ENCODE measurements around the gene EXOSC5.
"Not testable (repeated sequence)": the region's sequence is repeated elsewhere in the genome, so short reads cannot be mapped to it uniquely, and the experiment has no call there.

EXOSC5 gene

DNA sequence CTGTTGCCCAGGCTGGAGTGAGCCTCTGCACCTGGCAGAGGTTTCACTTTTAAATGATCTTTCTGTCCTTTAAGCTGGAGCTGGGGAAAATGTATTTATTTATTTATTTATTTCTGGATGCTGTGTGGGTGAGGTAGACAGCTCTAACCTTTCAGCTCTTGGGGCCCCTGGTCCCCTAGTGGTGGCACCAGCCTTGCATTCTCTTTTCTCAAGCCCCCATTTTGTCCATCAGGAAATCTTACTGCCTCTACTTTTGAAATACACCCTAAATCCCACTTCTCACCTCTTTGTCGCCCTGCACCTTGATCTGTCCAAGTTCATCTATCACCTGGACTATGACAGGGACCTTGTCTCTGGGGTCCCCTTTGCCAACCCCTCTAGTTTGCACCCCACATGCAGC is 31.1 kb downstream of the EXOSC5 start:
- no peak for DNase-seq (ENCODE audit: low read depth)

DNA sequence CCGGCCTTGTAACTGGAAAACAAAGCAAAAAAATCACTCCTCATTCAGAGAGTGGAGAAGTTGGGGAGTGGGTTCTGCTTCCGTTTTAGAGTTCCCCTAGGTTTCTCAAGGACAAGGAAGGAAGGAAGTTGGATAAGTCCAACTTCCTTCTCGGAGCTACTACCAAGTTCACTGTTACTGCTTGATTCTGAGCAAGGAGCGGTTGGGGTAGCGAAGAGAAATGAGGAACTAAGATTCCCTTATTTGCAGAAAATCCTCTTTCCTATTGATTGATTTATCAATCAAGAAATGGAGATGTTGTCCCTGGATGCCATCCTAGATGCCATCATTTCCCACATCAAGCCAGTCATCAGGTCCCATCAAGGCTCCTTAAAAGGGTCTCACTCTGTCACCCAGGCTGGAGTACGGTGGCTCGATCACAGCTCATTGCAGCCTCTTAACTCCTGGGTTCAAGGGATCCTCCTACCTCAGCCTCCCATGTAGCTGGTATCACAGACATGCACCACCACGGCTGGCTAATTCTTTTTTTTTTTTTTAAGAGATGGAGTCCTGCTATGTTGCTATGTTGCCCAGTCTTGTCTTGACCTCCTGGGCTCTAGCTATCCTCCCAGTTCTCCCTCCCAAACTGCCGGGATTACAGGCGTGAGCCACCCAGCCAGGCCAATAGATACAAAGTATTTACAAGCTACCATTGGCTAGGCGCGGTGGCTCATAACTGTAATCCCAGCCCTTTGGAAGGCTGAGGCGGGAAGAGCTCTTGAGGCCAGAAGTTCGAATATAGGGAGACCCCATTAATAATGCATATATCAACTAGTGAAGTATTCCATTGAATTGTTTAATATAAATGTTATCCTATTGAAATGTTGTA is 32.4 kb downstream of the EXOSC5 start:
- no peak for DNase-seq (ENCODE audit: low read depth)

GRCh38 chr19:41363753-41364523 is 33.2 kb downstream of the EXOSC5 start, which contains the start of gene B9D2:
Gene B9D2 (minus strand): TSS chr19:41364149. CDS start chr19:41363519, 630 bp downstream.
- DNase-seq (ENCODE audit: low read depth) = peak; percentile 98

DNA sequence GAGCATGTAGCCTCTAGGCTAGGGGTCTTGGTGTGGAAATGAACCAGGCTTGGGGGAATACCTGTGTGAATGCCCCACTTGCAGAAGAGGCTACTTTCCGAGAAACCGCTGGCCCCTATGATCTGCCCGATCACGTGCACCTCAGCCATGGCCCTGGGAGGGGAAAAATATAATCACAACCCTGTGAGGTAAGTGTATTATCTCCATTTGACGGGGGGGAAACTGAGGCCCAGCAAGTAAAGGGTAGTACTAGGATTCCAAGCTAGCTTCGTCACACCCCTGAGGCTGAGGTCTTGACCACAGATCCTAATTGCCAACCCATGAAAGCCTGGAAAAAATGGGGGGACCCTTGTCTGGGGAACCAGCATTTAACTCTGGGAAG is 33.8 kb downstream of the EXOSC5 start:
- DNase-seq (ENCODE audit: low read depth) = no peak

- DNase-seq (ENCODE audit: low read depth) = no peak
Observed at GRCh38 chr19:41362143-41362847, 34.9 kb downstream of the EXOSC5 start.

DNA sequence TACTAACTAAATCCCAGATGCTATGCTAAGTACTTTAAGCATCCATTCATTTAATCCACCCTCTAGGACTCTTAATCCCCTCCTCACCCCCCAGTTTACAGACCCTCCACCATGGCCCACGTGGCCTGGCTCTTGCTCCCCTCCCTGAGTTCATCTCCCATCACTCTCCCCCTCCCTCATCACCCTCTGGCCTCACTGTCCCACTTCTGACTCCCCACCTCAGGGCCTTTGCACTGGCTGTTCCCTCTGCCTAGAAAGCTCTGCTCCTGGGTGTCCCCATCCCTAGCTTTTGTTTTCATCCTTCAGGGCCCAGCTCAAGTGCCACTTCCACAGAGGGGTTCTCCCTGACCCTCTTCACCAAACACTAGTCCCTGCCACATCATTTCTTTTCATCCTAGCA is 37.4 kb downstream of the EXOSC5 start:
- DNase-seq (ENCODE audit: low read depth) = no peak

- no peak for DNase-seq (ENCODE audit: low read depth)
Observed at GRCh38 chr19:41357746-41358145, 39.4 kb downstream of the EXOSC5 start.

DNA sequence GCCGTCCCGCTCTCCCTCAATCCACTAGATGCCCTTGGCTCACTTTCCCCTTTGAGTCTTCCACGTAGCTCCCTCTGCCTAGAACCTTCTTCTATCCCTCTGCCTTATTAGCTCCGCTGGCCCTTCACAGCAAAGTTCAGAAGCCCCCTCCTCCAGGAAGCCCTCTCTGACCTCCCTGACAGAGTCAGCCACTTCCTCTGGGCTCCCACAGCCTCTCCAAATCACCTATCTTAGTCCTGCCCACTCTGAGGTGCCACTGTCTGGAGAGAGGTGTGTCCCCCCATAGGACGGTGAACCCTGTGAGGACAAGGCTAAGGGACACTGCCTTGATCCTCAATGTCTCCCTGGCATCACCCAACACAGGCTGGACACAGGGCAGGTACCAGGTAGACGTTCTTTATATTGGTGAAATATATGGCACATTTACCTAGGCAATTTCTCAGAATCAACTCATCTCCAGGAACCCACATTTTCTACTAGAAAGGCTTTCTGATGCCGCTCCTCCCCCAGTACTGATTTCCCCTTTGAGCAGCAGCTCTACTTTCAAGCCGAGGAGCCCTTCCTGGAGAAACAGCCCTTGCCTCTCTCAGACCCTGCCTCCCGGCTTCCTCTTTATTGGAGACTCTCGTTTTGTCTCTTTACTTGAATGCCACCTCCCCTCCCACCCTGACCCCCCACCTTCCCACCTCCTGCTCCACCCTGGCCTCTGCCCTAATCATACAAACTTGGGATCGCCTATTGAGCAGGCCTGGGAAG is 40.0 kb downstream of the EXOSC5 start:
- peak; percentile 45 for DNase-seq (ENCODE audit: low read depth)

DNA sequence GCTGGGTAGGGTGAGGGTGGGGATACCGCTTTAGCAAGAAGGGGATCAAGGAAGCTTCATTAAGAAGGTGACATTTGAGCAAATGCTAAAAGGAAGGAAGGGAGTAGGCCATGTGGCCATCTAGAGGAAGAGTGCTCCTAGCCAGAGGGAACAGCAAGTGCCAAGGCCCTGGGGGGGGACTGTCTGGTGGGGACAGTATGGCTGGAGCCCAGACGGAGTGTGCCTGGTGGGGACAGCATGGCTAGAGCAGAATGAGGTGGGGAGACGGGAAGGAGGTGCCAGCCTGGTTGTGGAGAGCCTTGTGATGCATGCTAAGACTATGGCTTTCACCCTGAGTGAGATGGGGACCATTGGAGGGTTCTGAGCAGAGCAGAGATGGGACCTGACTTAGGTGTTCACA is 41.4 kb downstream of the EXOSC5 start:
- no peak for DNase-seq (ENCODE audit: low read depth)

GRCh38 chr19:41355035-41355434 is 42.1 kb downstream of the EXOSC5 start:
- no peak for DNase-seq (ENCODE audit: low read depth)

DNA sequence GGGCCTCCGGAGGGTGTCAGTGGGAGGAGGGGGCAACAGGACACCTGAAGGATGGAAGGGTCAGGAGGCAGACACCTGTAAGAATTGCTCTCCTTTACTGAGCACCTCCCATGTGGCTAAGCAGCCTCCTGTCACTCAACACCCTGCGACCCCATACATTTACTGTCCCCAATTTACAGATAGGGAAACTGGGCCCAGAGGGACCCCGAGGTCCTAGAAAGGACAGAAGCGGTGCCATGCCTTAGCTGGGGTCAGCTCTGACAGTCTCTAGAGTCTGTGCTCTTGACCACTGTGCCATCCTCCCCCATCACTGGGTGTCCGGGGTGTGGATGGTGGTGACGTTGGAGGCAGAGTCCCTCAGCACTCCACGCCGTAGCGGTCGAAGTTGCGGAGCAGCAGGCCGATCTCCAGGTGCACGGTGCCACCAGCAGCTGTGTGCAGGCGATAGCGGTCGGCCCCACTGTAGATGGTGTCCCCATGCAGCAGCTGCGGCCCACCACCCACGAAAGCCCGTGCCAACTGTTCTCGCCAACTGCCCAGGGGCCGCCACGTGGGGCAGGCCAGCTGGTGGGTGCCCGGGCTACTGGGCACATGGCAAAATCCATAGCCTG is 42.7 kb downstream of the EXOSC5 start:
- no peak for DNase-seq (ENCODE audit: low read depth)

DNA sequence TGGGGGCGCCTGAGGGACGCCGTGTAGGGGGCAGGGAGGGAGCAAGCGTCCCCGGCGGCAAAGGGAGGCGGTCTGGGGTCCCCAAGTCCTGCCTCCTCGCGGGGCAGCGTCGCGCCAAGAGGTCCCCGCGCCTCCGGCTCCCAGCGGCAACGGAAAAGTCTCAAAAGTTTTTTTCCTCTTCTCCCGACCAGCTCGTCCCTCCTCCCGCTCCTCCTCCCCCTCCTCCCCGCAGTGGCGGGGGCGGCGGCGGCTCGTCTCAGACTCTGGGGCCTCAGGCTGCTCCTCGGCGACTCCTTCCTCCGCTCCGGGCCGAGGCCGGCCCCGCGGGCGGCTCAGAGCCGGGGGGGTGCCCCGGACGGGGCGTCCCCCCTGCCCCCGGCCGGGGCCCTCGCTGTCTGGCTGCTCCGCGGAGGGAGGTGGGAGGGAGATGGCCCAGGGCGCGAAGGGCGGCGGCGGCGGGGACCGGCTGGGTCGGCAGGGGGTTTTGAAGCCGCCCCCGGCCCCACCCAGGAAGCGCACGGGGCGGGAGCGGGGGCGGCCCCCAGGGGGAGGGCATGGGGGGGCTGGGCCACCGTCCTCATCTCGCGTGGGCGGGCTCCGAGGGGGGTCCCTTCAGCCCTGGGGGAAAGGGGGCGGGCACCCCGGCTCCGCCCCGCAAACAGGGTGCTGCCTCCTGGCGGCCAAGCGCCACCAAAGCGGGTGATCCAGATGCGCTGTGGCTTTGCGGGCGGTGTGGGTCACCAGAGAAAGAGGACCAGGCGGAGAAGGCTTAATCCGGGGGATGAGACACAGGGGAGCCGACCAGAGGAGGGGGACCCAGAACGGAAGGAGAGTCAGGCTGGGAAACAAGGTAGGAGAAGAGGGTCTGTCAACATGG is 43.5 kb downstream of the EXOSC5 start, which contains the start of gene TGFB1:
TSS of gene TGFB1 (minus strand) at position 457 of the 877 bp plus-strand sequence. CDS start 878 bp downstream, outside the sequence.
- peak; percentile 96 for DNase-seq (ENCODE audit: low read depth)

GRCh38 chr19:41352609-41353465 is 44.3 kb downstream of the EXOSC5 start:
- peak; percentile 68 for DNase-seq (ENCODE audit: low read depth)

GRCh38 chr19:41352279-41352608 is 44.9 kb downstream of the EXOSC5 start:
- no peak for DNase-seq (ENCODE audit: low read depth)

DNA sequence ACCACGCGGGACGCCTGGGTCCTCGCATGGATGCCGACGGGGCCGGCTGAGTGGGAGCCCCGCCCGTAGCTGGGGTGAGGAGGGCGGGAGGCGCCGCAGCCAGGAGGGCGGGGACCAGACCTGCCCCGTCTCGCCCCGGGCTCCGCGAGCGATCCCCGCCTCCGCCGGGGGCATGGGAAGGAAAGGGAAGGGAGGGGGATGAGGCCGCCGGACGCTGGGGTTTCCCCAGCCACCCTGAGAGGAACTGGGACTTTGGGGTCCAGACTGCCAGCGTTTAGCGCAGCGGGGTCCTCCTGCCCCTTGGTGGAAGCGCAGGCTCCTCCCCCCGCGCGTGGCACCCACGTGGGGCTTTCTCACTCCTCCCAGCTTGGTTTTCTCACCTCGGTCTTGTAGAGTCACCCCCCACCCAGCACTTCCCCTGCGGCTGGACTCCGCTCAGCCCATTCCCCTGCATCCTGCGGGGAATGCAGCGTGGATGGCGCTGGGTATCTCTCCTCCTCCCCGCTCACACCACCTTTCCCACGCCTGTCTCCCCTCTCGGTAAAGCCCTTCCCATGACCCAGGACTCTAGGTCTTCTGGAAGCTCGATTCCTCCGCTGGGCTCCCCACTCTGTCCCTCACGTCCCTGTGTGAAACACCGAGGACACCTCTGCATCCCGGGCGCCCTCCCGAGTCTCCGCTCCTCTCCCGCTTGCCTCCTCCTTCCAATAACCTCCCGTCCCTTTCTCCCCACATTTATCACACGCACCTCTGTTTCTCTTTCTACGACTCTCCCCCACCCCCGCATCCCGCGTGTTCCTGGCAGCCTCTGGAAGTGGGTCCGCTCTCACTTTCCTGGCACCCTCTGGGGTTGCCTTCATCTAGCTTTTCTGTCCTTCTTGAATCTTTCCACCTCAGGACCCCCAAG is 45.6 kb downstream of the EXOSC5 start:
- DNase-seq (ENCODE audit: low read depth) = peak; percentile 81

DNA sequence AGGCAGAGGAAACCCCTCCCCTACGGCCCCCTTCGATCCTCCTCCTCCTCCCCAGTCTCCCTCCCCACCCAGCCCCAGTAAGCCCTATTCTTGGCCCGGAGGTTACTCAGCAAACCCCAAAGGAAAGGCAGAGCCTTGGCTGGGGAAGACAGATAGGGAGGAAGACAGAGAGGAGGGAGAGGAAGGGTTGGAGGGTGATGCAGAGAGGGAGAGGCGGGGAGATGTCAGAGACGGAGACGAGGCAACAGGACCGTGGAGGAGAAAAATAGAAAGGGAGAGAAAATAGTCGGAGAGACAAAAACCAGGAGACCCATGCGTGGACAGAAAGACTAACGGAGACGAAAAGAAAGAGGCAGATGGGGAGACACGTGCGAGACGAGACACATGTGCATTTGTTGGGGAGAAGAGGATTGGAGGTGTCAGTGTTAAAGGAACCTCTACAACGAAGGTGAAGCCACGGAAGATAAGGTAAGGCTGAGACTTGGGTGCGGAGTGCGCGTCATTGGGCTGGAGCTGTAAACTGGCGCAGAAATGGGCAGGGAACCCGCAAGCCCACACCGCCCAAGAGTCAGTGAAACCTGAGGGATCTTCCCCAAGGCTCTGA is 46.3 kb downstream of the EXOSC5 start:
- no peak for DNase-seq (ENCODE audit: low read depth)

GRCh38 chr19:41346916-41347315 is 50.2 kb downstream of the EXOSC5 start:
- not testable (repeated sequence) for DNase-seq (ENCODE audit: low read depth)

- DNase-seq (ENCODE audit: low read depth) = no peak
Observed at GRCh38 chr19:41344162-41344561, 53.0 kb downstream of the EXOSC5 start.
